Measurements from ENCODE around the gene C14orf119.

Gene C14orf119

DNA sequence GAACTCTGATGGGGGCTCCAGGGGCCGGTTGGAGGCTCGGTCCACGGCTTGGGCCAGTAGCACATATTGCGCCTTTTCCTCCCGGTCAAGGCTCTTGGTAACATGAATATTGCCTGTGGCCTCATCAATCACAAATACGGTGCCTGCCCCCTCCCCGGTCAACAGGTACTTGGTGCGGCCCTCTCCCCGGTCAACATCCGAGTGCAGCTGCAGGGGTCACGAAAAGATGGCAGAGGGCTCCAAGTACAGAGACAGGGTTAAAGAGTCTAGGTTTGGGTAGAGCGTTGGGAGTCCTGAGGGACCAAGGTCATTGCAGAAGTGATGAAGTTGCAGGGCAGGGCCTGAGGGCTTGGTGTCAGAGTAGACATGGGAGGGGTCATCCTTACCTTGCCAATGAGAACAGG, 40.2 kb upstream of the C14orf119 start:
- no peak overlapping the region for H3K9ac ChIP-seq (ENCODE audit: low read length)
- no peaks in the 10 kb centered on the region for H3F3A ChIP-seq (ENCODE audit: insufficient read depth, low read length)
- H3K36me3 ChIP-seq (ENCODE audit: insufficient read depth, low read length) = peaks cover 17% of the 10 kb centered on the region
- no peaks in the 10 kb centered on the region for H3K9me2 ChIP-seq (ENCODE audit: low read depth, low read length)
- no peaks in the 10 kb centered on the region for H4K20me1 ChIP-seq (ENCODE audit: insufficient read depth, low read length)
- H2AFZ ChIP-seq (ENCODE audit: low read length) = no peak overlapping the region
- no peak for TF ChIP-seq EZH2 (IDR thresholded peaks at IDR 0.05; ENCODE audit: borderline replicate concordance, low read length)
- TF ChIP-seq, protein P1, sequence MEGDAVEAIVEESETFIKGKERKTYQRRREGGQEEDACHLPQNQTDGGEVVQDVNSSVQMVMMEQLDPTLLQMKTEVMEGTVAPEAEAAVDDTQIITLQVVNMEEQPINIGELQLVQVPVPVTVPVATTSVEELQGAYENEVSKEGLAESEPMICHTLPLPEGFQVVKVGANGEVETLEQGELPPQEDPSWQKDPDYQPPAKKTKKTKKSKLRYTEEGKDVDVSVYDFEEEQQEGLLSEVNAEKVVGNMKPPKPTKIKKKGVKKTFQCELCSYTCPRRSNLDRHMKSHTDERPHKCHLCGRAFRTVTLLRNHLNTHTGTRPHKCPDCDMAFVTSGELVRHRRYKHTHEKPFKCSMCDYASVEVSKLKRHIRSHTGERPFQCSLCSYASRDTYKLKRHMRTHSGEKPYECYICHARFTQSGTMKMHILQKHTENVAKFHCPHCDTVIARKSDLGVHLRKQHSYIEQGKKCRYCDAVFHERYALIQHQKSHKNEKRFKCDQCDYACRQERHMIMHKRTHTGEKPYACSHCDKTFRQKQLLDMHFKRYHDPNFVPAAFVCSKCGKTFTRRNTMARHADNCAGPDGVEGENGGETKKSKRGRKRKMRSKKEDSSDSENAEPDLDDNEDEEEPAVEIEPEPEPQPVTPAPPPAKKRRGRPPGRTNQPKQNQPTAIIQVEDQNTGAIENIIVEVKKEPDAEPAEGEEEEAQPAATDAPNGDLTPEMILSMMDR (IDR thresholded peaks at IDR 0.05; ENCODE audit: low read length) = no peak
- no peaks in the 10 kb centered on the region for H3K9me3 ChIP-seq (ENCODE audit: low read length)
- H3K27ac ChIP-seq (ENCODE audit: low read depth, low read length, poor library complexity, severe bottlenecking) = no peak overlapping the region
- no peaks in the 10 kb centered on the region for H3K79me2 ChIP-seq (ENCODE audit: insufficient read depth, low read length)
- no peak overlapping the region for H3K4me2 ChIP-seq (ENCODE audit: low read length)
- peaks cover 18% of the 10 kb centered on the region for H3K4me1 ChIP-seq (ENCODE audit: insufficient read depth, low read length, severe bottlenecking)
- H3K4me3 ChIP-seq (ENCODE audit: low read depth, low read length, poor library complexity, severe bottlenecking) = no peak overlapping the region
- no peaks in the 10 kb centered on the region for H3K27me3 ChIP-seq (ENCODE audit: insufficient read depth, low read length)

GRCh38 chr14:23055621-23056144, 39.6 kb upstream of the C14orf119 start:
- Histone ChIP-seq H4K20me1 (ENCODE audit: insufficient read depth, low read length) (no peaks in the 10 kb centered on the region), H2AFZ (ENCODE audit: low read length) (no peak overlapping the region), H3K9me2 (ENCODE audit: low read depth, low read length) (no peaks in the 10 kb centered on the region), H3K27ac (ENCODE audit: low read depth, low read length, poor library complexity, severe bottlenecking) (no peak overlapping the region), H3K9ac (ENCODE audit: low read length) (no peak overlapping the region), H3K4me1 (ENCODE audit: insufficient read depth, low read length, severe bottlenecking) (peaks cover 18% of the 10 kb centered on the region), H3K4me2 (ENCODE audit: low read length) (no peak overlapping the region; the same call in 1 of the 2 replicates), H3K36me3 (ENCODE audit: insufficient read depth, low read length) (peaks cover 22% of the 10 kb centered on the region), H3K79me2 (ENCODE audit: insufficient read depth, low read length) (no peaks in the 10 kb centered on the region), H3K27me3 (ENCODE audit: insufficient read depth, low read length) (no peaks in the 10 kb centered on the region), H3K9me3 (ENCODE audit: low read length) (no peaks in the 10 kb centered on the region), H3F3A (ENCODE audit: insufficient read depth, low read length) (no peaks in the 10 kb centered on the region), H3K4me3 (ENCODE audit: low read depth, low read length, poor library complexity, severe bottlenecking) (no peak overlapping the region)
- TF ChIP-seq, protein P1 (IDR thresholded peaks at IDR 0.05; ENCODE audit: low read length) = no peak
- TF ChIP-seq EZH2 (IDR thresholded peaks at IDR 0.05; ENCODE audit: borderline replicate concordance, low read length) = no peak

DNA sequence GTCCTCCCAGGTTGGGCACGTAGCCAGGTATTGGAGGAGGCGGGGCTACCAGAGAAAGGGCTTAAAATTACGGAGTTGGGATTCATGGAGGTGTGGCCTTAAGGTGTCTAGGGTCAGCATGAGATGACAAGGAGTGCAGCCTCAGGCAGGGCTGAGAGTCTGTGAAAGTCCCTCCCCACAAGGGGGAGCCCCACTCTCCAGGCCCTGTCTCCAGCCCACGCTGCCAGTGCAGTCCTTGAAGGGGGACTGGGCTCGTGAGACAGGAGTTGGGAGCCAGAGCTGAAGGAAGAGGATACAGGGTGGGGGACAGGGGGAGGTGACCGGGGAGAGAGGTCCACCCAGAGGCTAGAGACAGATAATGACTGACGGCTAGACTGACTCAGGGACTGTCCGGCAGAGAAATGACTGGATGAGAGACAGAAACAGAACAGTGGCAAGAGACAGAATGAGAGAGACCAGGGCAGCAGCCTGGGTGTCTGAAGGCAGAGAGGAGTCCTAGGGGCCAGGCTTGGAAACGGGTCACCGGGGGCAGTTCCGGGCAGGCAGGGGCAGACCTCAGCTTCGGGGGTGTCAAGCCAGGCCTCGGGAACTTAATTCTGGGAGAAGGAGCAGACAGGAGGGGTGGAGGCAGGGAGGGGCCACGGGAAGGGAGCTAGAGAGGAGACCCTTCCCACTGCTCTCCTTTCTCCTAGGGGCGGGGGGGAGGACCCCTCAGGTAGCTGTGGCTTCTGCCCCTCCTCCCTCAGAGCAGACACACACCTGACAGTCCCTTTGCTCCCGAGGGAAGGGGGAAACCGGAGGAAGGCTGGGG, 39.0 kb upstream of the C14orf119 start:
- Histone ChIP-seq H3K9ac (ENCODE audit: low read length) (peak overlapping the region; percentile 29; the same call in 1 of the 2 replicates), H3F3A (ENCODE audit: insufficient read depth, low read length) (no peaks in the 10 kb centered on the region), H3K27me3 (ENCODE audit: insufficient read depth, low read length) (no peaks in the 10 kb centered on the region), H3K27ac (ENCODE audit: low read depth, low read length, poor library complexity, severe bottlenecking) (no peak overlapping the region), H3K36me3 (ENCODE audit: insufficient read depth, low read length) (peaks cover 29% of the 10 kb centered on the region), H3K4me3 (ENCODE audit: low read depth, low read length, poor library complexity, severe bottlenecking) (peak overlapping the region; percentile 63), H3K9me2 (ENCODE audit: low read depth, low read length) (no peaks in the 10 kb centered on the region), H4K20me1 (ENCODE audit: insufficient read depth, low read length) (no peaks in the 10 kb centered on the region), H3K9me3 (ENCODE audit: low read length) (no peaks in the 10 kb centered on the region), H3K79me2 (ENCODE audit: insufficient read depth, low read length) (no peaks in the 10 kb centered on the region), H3K4me1 (ENCODE audit: insufficient read depth, low read length, severe bottlenecking) (peaks cover 18% of the 10 kb centered on the region), H3K4me2 (ENCODE audit: low read length) (peak overlapping the region; percentile 81; the same call in 1 of the 2 replicates), H2AFZ (ENCODE audit: low read length) (no peak overlapping the region)
- TF ChIP-seq, protein P1 (IDR thresholded peaks at IDR 0.05; ENCODE audit: low read length) = peak; percentile 83
- TF ChIP-seq EZH2 (IDR thresholded peaks at IDR 0.05; ENCODE audit: borderline replicate concordance, low read length) = no peak
